ENCODE results near the gene PROZ.

DNA sequence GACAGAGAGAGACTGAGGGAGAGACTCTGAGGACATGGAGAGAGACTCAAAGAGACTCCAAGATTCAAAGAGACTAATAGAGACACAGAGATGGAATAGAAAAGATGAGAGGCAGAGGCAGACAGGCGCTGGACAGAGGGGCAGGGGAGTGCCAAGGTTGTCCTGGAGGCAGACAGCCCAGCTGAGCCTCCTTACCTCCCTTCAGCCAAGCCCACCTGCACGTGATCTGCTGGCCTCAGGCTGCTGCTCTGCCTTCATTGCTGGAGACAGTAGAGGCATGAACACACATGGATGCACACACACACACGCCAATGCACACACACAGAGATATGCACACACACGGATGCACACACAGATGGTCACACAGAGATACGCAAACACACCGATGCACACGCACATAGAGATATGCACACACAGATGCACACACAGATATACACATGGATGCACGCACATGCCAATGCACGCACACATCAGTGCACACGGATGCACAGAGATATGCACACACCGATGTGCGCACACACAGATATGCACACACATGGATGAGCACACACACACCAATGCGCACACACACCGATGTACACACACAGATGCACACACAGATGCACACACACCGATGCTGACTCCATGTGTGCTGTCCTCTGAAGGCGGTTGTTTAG, 39.2 kb upstream of the PROZ start:
- TF ChIP-seq, protein P1, sequence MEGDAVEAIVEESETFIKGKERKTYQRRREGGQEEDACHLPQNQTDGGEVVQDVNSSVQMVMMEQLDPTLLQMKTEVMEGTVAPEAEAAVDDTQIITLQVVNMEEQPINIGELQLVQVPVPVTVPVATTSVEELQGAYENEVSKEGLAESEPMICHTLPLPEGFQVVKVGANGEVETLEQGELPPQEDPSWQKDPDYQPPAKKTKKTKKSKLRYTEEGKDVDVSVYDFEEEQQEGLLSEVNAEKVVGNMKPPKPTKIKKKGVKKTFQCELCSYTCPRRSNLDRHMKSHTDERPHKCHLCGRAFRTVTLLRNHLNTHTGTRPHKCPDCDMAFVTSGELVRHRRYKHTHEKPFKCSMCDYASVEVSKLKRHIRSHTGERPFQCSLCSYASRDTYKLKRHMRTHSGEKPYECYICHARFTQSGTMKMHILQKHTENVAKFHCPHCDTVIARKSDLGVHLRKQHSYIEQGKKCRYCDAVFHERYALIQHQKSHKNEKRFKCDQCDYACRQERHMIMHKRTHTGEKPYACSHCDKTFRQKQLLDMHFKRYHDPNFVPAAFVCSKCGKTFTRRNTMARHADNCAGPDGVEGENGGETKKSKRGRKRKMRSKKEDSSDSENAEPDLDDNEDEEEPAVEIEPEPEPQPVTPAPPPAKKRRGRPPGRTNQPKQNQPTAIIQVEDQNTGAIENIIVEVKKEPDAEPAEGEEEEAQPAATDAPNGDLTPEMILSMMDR (conservative IDR thresholded peaks at IDR 0.05 in 1 of 2, IDR thresholded peaks at IDR 0.05 in 1 of 2; ENCODE audit: extremely low read depth in 1 of 2, insufficient read depth in 1 of 2, low read depth in 1 of 2, low read length in 2 of 2) = no peak
- no peak for TF ChIP-seq EZH2 (IDR thresholded peaks at IDR 0.05; ENCODE audit: borderline replicate concordance, low read length)

Data from mammary epithelial cell (primary cell).